HepG2 (cell line): Measurements from ENCODE around the gene TAB2. TPM values are rescaled to one million over a fixed set of nuclear protein-coding genes. Genes with fewer than 3 reads are reported as not detected.

Experiments
- CBX5 ChIP-seq: sonication (generic); formaldehyde crosslinking; IDR thresholded peaks from 2 replicates; pipeline ENCODE4 v1.4.0; 2020; ENCODE audit warnings: missing genetic modification reagents, borderline replicate concordance
- EED ChIP-seq: sonication (generic); formaldehyde crosslinking; IDR thresholded peaks from 2 replicates; pipeline ENCODE4 v1.5.0; 2020; ENCODE audit warnings: mild to moderate bottlenecking, missing genetic modification reagents
- GTF3A ChIP-seq: sonication (generic); formaldehyde crosslinking; conservative IDR thresholded peaks from 2 replicates; pipeline ENCODE4 v1.4.0; 2020; ENCODE audit warnings: mild to moderate bottlenecking, missing genetic modification reagents
- MAFG ChIP-seq: sonication (generic); formaldehyde crosslinking; IDR thresholded peaks from 2 replicates; pipeline ENCODE4 v1.5.1; 2020; ENCODE audit warnings: mild to moderate bottlenecking, missing genetic modification reagents
- NCOA2 ChIP-seq: sonication (generic); formaldehyde crosslinking; IDR thresholded peaks from 2 replicates; pipeline ENCODE4 v1.8.0; 2022; ENCODE audit warnings: inconsistent platforms
- NFE2L2 ChIP-seq: fragments of 150-350 bp; IDR thresholded peaks from 2 replicates; pipeline ENCODE4 v1.6.1; 2014; ENCODE audit warnings: low read length
- RFX3 ChIP-seq: IDR thresholded peaks from 2 replicates; pipeline ENCODE4 v1.6.1; 2016; ENCODE audit warnings: missing biosample characterization, missing genetic modification reagents
- TARDBP ChIP-seq: sonication (generic); formaldehyde crosslinking; IDR thresholded peaks from 2 replicates; pipeline ENCODE4 v1.8.0; 2022; ENCODE audit warnings: mild to moderate bottlenecking, missing genetic modification reagents
- TBX3 ChIP-seq: fragments of 450-650 bp; IDR thresholded peaks from 2 replicates; pipeline ENCODE4 v1.6.1; 2017; ENCODE audit warnings: antibody characterized with exemption, mild to moderate bottlenecking, inconsistent platforms, borderline replicate concordance
- U2AF1 ChIP-seq: fragments of 200-400 bp; formaldehyde crosslinking; optimal IDR thresholded peaks from 2 replicates; pipeline ENCODE3; 2017; ENCODE audit warnings: mild to moderate bottlenecking, low read depth, low read length
- ZBTB1 ChIP-seq: sonication (generic); formaldehyde crosslinking; IDR thresholded peaks from 2 replicates; pipeline ENCODE4 v1.4.0; 2020; ENCODE audit warnings: missing genetic modification reagents, borderline replicate concordance
- ZBTB3 ChIP-seq: sonication (generic); formaldehyde crosslinking; IDR thresholded peaks from 2 replicates; pipeline ENCODE4 v1.4.0; 2020; ENCODE audit warnings: low read depth, mild to moderate bottlenecking, moderate library complexity, missing genetic modification reagents, borderline replicate concordance
- ZNF550 ChIP-seq: sonication (generic); formaldehyde crosslinking; IDR thresholded peaks from 2 replicates; pipeline ENCODE4 v1.4.0; 2020; ENCODE audit warnings: mild to moderate bottlenecking, missing genetic modification reagents, borderline replicate concordance
- ZNF891 ChIP-seq: sonication (generic); formaldehyde crosslinking; IDR thresholded peaks from 2 replicates; pipeline ENCODE4 v1.5.0; 2020; ENCODE audit warnings: mild to moderate bottlenecking, missing genetic modification reagents
- ZSCAN9 ChIP-seq: IDR thresholded peaks from 2 replicates; pipeline ENCODE4 v1.6.1; 2016; ENCODE audit warnings: borderline replicate concordance
- polyA plus RNA-seq, 8 experiments: library from polyadenylated mRNA; depleted of rRNA in 3 of 8; stranded (reverse) in 7 of 8; unstranded in 1 of 8; fragments of >200 nt; fragmentation: Illumina TruSeq in 4 of 8; extraction: Trizol in 4 of 8; gene quantifications; 2 replicates each; pipeline versions ENCODE4 v1.2.1 to v1.2.3, GENCODE V29; 2011 to 2016; ENCODE audit warnings: low read depth in 4 of 8, missing spikeins in 1 of 8, mixed read lengths in 1 of 8; ENCODE audit not compliant: insufficient read depth in 1 of 8
- total RNA-seq, 5 experiments: library from RNA; depleted of rRNA; stranded (reverse); fragments of >200 nt; fragmentation: Illumina TruSeq; extraction: Trizol; gene quantifications; 2 replicates each; pipeline ENCODE4 v1.2.3, GENCODE V29; 2016; ENCODE audit warnings: low read depth in 1 of 5
- TF ChIP-seq, protein P1 (sequence below): sonication (generic); formaldehyde crosslinking; IDR thresholded peaks from 2 replicates; pipeline ENCODE4 v1.5.0; 2020; ENCODE audit warnings: mild to moderate bottlenecking, low read depth, missing genetic modification reagents, borderline replicate concordance
- TF ChIP-seq, protein P2 (sequence below): sonication (generic); formaldehyde crosslinking; IDR thresholded peaks from 2 replicates; pipeline ENCODE4 v1.9.0; 2022; ENCODE audit warnings: low read depth, missing genetic modification reagents
- TF ChIP-seq, protein P3 (sequence below): sonication (generic); formaldehyde crosslinking; conservative IDR thresholded peaks from 2 replicates; pipeline ENCODE4 v1.4.0; 2020; ENCODE audit warnings: missing genetic modification reagents
- TF ChIP-seq, protein P4 (sequence below): sonication (generic); formaldehyde crosslinking; IDR thresholded peaks from 2 replicates; pipeline ENCODE4 v1.8.1; 2023; ENCODE audit warnings: mild to moderate bottlenecking, moderate library complexity, missing genetic modification reagents
- TF ChIP-seq, protein P5 (sequence below): sonication (generic); formaldehyde crosslinking; IDR thresholded peaks from 2 replicates; pipeline ENCODE4 v1.4.0; 2020; ENCODE audit warnings: missing genetic modification reagents

The TAB2 gene
- total and polyA plus RNA-seq, 2 of the 13 experiments (the other 11 are each of a cell fraction or from before 2014, with no cell fraction given) = 23.7 to 50.2 TPM

DNA sequence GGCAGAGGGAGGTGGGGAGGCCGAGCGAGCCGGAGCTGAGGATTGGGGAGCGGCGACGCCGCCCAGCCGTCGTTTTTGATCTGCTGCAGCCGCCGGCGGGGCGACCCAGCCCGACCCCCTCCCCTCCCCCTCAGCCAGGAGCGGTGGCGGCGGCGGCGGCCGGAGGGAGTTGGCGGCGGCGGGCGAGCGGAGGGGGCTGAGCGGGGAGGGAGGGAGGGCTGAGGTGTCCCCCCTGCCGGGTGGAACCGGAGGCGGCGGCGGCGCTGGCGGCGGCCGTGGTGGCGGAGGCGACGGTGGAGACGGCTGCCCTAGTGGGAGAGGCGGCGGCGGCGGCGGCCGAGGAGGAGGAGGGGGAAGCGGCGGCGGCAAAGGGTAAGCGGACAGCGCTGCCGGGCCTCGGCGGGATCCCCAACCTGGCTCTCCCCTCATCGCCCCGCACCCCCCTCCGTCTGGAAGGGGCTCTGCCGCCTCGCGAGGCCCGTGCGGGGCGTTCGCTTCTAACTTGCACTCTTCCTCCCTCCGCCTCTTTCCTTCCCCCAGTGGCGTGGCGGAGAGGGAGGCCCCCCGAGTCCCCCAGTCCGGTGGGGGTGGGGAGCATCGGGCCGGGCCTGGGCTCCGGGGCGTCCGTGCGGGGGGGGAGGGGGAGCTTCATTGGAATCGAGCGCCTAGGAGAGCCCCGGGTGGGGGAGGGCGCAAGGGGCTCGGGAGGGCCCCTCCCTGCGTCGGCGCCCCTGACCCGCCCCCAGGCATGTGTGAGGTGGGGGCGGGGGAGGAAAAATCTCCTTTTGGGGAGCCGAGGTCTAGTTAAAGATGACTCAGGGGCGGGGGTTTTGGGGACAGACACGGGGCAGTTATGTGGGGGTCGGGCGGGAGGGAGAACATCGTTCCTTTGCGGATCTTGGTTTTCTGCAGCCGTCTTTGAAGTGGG is at the start of gene TAB2 (continued):
- TF ChIP-seq, protein P1, sequence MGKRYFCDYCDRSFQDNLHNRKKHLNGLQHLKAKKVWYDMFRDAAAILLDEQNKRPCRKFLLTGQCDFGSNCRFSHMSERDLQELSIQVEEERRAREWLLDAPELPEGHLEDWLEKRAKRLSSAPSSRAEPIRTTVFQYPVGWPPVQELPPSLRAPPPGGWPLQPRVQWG (CRISPR knock-in tag) = no peak
- TF ChIP-seq TARDBP (no peak), ZSCAN9 (CRISPR knock-in tag) (no peak), EED (no peak), NFE2L2 (no peak), GTF3A (CRISPR knock-in tag) (no peak), U2AF1 (peak; percentile 7), ZBTB1 (no peak; the same call in 1 of the 2 replicates), TBX3 (no peak), MAFG (CRISPR knock-in tag) (no peak), ZBTB3 (CRISPR knock-in tag) (no peak), ZNF550 (CRISPR knock-in tag) (no peak), CBX5 (CRISPR knock-in tag) (no peak), NCOA2 (CRISPR knock-in tag) (no peak), RFX3 (CRISPR knock-in tag) (no peak), ZNF891 (no peak)
- TF ChIP-seq, protein P2, sequence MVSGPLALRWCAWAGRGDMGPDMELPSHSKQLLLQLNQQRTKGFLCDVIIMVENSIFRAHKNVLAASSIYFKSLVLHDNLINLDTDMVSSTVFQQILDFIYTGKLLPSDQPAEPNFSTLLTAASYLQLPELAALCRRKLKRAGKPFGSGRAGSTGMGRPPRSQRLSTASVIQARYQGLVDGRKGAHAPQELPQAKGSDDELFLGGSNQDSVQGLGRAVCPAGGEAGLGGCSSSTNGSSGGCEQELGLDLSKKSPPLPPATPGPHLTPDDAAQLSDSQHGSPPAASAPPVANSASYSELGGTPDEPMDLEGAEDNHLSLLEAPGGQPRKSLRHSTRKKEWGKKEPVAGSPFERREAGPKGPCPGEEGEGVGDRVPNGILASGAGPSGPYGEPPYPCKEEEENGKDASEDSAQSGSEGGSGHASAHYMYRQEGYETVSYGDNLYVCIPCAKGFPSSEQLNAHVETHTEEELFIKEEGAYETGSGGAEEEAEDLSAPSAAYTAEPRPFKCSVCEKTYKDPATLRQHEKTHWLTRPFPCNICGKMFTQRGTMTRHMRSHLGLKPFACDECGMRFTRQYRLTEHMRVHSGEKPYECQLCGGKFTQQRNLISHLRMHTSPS (CRISPR knock-in tag) = no peak
- TF ChIP-seq, protein P3, sequence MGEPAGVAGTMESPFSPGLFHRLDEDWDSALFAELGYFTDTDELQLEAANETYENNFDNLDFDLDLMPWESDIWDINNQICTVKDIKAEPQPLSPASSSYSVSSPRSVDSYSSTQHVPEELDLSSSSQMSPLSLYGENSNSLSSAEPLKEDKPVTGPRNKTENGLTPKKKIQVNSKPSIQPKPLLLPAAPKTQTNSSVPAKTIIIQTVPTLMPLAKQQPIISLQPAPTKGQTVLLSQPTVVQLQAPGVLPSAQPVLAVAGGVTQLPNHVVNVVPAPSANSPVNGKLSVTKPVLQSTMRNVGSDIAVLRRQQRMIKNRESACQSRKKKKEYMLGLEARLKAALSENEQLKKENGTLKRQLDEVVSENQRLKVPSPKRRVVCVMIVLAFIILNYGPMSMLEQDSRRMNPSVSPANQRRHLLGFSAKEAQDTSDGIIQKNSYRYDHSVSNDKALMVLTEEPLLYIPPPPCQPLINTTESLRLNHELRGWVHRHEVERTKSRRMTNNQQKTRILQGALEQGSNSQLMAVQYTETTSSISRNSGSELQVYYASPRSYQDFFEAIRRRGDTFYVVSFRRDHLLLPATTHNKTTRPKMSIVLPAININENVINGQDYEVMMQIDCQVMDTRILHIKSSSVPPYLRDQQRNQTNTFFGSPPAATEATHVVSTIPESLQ = no peak
- TF ChIP-seq, protein P4, sequence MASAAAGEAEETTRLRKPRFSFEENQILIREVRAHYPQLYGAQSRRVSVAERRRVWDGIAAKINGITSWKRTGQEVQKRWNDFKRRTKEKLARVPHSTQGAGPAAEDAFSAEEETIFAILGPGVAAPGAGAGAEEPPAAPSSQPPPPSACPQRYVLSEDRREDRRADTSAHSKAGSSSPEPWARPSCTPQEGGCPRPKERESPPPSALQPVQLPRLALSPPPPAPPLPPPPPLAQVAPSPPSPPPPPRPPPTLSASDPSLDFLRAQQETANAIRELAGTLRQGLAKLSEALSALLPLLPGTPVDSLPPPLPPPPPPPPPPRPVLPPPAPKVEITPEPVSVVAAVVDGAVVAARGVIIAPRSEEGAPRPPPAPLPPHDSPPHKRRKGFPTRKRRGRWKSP = no peak
- TF ChIP-seq, protein P5, sequence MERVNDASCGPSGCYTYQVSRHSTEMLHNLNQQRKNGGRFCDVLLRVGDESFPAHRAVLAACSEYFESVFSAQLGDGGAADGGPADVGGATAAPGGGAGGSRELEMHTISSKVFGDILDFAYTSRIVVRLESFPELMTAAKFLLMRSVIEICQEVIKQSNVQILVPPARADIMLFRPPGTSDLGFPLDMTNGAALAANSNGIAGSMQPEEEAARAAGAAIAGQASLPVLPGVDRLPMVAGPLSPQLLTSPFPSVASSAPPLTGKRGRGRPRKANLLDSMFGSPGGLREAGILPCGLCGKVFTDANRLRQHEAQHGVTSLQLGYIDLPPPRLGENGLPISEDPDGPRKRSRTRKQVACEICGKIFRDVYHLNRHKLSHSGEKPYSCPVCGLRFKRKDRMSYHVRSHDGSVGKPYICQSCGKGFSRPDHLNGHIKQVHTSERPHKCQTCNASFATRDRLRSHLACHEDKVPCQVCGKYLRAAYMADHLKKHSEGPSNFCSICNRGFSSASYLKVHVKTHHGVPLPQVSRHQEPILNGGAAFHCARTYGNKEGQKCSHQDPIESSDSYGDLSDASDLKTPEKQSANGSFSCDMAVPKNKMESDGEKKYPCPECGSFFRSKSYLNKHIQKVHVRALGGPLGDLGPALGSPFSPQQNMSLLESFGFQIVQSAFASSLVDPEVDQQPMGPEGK (CRISPR knock-in tag) = peak; percentile 80
